GM12872 (cell line): ENCODE data around the gene KLHL6.

Experiments used
- TF ChIP-seq, protein P1 (sequence below): IDR thresholded peaks from 3 replicates; pipeline ENCODE4 v1.5.1; 2011; ENCODE audit warnings: low read depth, mild to moderate bottlenecking, low read length, moderate library complexity; ENCODE audit not compliant: insufficient read depth

Gene KLHL6

DNA sequence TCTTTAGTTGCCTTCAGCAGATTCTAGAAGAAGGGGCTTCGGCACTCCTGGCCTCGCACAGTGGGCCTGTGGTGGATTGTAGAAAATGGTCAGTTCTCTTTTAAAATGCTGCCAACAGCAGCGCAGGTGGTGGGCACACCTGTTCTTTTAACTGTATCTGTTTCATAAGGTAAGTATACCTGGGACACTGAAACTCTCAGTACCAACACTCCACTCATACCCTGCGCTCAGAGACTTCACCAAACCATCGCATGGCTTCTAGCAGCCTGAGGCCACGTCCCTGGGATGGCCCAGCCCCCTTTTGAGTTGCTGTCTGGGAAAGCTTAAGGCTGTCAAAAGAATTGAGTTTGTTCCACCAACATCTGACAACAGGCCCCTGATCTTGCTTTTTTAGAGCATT is 70.4 kb downstream of the KLHL6 start:
- TF ChIP-seq, protein P1, sequence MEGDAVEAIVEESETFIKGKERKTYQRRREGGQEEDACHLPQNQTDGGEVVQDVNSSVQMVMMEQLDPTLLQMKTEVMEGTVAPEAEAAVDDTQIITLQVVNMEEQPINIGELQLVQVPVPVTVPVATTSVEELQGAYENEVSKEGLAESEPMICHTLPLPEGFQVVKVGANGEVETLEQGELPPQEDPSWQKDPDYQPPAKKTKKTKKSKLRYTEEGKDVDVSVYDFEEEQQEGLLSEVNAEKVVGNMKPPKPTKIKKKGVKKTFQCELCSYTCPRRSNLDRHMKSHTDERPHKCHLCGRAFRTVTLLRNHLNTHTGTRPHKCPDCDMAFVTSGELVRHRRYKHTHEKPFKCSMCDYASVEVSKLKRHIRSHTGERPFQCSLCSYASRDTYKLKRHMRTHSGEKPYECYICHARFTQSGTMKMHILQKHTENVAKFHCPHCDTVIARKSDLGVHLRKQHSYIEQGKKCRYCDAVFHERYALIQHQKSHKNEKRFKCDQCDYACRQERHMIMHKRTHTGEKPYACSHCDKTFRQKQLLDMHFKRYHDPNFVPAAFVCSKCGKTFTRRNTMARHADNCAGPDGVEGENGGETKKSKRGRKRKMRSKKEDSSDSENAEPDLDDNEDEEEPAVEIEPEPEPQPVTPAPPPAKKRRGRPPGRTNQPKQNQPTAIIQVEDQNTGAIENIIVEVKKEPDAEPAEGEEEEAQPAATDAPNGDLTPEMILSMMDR, result no peak

DNA sequence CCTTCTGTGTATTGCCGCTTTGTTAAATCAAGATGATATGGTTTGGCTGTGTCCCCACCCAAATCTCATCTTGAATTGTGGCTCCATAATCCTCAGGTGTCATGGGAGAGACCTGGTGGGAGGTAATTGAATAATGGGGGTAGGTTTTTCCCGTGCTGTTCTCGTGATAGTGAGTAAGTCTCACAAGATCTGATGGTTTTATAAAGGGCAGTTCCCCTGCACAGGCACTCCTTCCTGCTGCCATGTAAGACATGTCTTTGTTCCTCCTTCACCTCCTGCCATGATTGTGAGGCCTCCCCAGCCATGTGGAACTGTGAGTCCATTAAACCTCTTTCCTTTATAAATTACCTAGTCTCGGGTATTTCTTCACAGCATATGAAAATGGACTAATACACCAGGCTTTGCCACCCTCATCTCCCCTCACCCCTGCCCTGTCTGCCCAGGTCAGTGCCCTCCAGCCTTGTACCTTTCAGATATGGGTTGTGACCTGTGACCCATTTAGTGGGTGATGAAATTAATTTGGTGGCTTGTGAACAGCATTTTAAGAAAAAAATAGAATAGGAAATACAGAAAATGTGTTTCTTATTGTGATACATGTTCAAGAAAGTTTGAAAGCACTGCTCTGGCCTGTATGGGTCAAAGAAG is 71.0 kb downstream of the KLHL6 start:
- TF ChIP-seq, protein P1, result no peak

DNA sequence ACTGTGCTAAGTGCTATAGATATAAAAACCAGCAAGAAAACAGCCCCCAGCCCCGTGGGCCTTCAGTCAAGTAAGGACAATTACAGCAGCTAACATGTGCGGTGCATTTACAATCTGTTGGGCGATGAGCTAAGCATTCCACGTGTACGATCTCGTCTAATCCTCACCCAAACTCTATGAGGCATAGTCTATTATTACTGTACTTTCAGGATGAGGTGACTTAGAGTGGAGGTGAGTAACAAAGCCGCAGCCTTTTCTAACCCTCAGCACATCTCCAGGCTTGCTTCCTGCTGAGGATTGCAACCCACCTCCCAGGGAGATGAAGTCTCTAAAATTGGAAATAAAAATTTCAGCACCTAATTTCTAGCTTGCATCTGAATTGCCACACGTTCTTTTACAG is 73.9 kb downstream of the KLHL6 start:
- TF ChIP-seq, protein P1, result no peak

DNA sequence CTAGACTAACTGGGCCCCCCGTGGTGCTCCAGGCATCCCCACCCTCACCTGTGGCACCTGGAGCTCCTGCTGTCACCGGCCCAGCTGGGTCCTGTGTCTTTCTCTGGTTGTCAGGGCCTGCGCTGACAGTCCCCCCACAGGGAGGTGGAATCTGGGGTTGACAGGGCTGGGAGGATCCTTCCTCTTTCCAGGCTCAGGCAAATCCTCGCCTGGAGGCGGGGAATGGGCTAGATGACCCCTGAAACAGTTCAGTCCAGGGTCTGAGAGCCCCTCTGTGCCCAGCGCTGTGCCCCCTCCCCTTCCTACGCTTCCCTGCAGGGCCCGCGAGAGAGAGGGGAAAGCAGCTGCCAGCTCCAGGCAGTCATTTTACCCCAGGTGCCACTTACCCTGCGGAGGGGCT is 77.0 kb downstream of the KLHL6 start:
- TF ChIP-seq, protein P1, result no peak

DNA sequence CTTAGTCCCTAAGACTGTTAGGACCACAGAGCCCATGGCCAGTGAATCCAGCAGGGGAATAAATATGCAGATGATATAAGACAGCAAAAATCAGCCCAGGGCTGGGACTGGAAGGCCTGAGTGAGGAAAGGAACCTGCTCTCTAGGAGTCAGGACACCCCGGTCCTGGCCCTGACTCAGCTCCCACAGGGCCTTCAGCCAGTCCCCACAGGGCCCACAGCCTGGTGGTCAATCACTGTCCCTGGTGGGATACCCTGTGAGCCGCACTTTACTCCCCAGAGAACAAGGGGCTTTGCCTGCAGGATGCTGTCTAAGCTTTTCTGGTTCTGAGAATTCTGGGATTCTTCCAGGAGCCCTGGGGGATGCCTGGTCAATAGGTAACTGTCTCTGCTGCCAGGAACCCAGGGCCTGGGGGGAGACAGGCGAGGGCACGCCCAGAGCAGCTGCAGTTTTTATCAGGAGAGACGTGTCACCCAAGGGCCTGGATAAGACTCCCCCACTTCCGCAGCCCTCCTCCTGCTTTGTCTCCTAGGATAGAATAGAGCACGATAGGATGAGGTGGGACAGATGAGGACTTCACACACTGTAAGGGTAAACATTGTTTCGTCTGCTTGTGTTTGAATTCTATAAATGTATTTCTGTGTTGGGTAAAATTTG is 77.6 kb downstream of the KLHL6 start:
- TF ChIP-seq, protein P1, result no peak

DNA sequence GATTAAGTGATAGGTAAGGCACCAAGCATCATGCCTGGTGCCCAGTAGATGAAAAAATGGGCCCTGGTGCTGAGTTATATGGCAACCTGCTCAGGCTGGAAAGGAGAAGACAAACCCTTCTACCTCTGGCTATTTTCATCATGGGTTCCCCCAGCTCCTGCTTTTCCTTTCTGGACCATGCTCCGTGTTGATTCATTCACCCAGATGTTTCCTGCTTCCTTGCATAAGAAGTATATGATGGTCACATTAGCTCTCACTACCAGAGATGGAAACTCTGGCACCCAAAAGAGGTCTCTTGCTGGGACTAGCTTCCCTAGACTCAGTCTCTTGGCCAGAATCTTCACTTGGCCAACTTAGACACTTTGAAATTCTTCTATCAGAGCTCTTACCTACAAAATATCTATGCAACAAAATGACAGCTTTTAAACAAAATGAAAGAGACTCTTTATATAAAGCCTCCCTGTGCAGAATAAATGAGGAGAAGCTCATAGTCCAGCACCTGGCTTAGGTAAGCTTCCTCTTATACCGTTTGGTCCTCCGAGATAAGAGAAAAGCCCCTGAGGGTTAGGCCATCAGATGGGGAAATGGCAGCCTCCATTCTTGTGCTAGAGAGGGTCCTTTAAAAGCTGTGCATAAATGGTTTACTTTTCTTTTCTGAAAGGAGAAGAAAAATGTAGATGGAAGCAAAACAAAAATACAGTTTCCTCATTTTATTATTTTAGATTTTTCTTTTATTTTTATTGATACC is 80.3 kb downstream of the KLHL6 start:
- TF ChIP-seq, protein P1, result no peak

DNA sequence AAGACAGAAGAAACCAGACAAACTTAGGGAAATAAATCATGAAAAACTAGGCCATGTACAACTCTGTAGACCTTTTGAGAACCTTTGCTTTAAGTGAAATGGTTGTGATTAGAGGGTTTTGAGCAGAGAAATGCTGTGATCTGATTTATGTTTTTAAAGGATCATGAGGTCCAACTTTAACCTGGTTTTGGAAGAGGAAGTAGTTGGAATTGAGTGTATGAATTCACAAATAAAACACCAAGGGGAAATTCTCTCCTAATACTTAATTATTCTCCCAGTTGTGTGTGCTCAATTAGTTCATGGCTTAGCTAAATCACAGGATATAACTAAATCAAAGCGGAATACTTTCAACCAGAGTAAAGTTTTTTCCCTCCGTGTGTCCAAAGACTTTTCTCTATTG is 81.5 kb downstream of the KLHL6 start:
- TF ChIP-seq, protein P1, result no peak
